Ovary (tissue), 9 donors: Measurements from ENCODE around the gene TOR1AIP1. TPM values are rescaled to one million over a fixed set of nuclear protein-coding genes. Genes with fewer than 3 reads are reported as not detected.

Experiments
- DNase-seq, 5 donors: peaks; one replicate each; pipeline ENCODE4 v3.0.0-alpha.2; 2019 to 2020
- H3K27ac ChIP-seq, 2 donors: fragments of 200-600 bp; one replicate each; pipeline versions ENCODE4 v1.5.1 to v1.8.0; 2019 to 2022
- H3K27me3 ChIP-seq: fragments of 200-600 bp; one replicate; pipeline ENCODE4 v1.8.0; 2022
- H3K36me3 ChIP-seq: fragments of 200-600 bp; sonication (generic); one replicate; pipeline ENCODE4 v1.5.1; 2019
- H3K4me1 ChIP-seq: one replicate; pipeline ENCODE4 v1.8.1; 2013; ENCODE audit warnings: mild to moderate bottlenecking, moderate library complexity; ENCODE audit not compliant: insufficient read depth
- H3K4me3 ChIP-seq: fragments of 200-600 bp; sonication (generic); one replicate; pipeline ENCODE4 v1.5.1; 2017
- H3K9me3 ChIP-seq, 2 donors: fragments of 200-600 bp in 1 of 2; sonication (generic) in 1 of 2; one replicate each; pipeline versions ENCODE4 v1.5.1 to v1.8.1; 2013 to 2019; ENCODE audit warnings: mild to moderate bottlenecking in 1 of 2, moderate library complexity in 1 of 2
- EP300 ChIP-seq: sonication (generic); formaldehyde crosslinking; IDR thresholded peaks from one replicate; pipeline ENCODE4 v1.6.1; 2017; ENCODE audit warnings: antibody characterized with exemption
- POLR2A ChIP-seq: fragments of 450-650 bp; IDR thresholded peaks from one replicate; pipeline ENCODE4 v1.6.1; 2017; ENCODE audit warnings: antibody characterized with exemption, mild to moderate bottlenecking, moderate library complexity
- WGBS, 3 donors: extraction: QIAGEN DNeasy Blood & Tissue Kit in 1 of 3; methylation state at CpG; one replicate each; pipeline versions ENCODE4 v1.1.5 to v1.1.7; 2013 to 2017; 5-methylcytosine and 5-hydroxymethylcytosine counted together
- intact Hi-C, 4 donors: fragments of 100-400 bp; cut with DNase I; formaldehyde crosslinking; loops; one replicate each; pipeline versions ENCODE4 v1.11.0 to v1.15.1; 2022 to 2023
- polyA plus RNA-seq, 2 donors: library from polyadenylated mRNA; stranded (reverse); fragments of 200-250 nt in 1 of 2; fragments of 350-450 nt in 1 of 2; fragmentation: Illumina TruSeq in 1 of 2; extraction: RNeasy Lipid Tissue Mini Kit (QIAGEN cat#74804) in 1 of 2; gene quantifications; one replicate each; pipeline ENCODE4 v1.2.3, GENCODE V29; 2013 to 2014
- total RNA-seq, 7 donors: library from RNA; depleted of rRNA in 2 of 7; stranded (reverse); fragments of >200 nt in 2 of 7; fragmentation: NEBNext Ultra II Directional in 3 of 7; extraction: Animal tissue kit (Norgen Biotek cat#: 25700) in 3 of 7; gene quantifications; one replicate each; pipeline versions ENCODE4 v1.1.0 to v1.2.4, GENCODE V29; 2016 to 2023
- TF ChIP-seq, protein P1 (sequence below), 3 donors: fragments of 450-650 bp in 2 of 3; fragments of 200-600 bp in 1 of 3; IDR thresholded peaks; one replicate each; pipeline versions ENCODE4 v1.5.1 to v1.8.0; 2016 to 2022; ENCODE audit warnings: antibody characterized with exemption in 3 of 3, mild to moderate bottlenecking in 1 of 3
- donor health status: DM: no; HTN: no; CAD: no; lungs with moderate emphysema.
- donor health status: DM: no; HTN: no; CAD: no.
- donor health status: Bipolar disorder and iron deficiency.
- donor health status: DM: yes; HTN: yes; CAD: no.
- donor health status: DM: no; HTN: no; CAD: no.
- donor health status: DM: yes; HTN: yes; CAD: no.

TOR1AIP1 gene
- total and polyA plus RNA-seq, 9 donors, result 46.2 to 93.5 (median 61.1) TPM

- peaks cover 7% of the 10 kb centered on the region for H3K4me1 ChIP-seq
- TF ChIP-seq POLR2A (no peak), EP300 (no peak)
- TF ChIP-seq, protein P1, sequence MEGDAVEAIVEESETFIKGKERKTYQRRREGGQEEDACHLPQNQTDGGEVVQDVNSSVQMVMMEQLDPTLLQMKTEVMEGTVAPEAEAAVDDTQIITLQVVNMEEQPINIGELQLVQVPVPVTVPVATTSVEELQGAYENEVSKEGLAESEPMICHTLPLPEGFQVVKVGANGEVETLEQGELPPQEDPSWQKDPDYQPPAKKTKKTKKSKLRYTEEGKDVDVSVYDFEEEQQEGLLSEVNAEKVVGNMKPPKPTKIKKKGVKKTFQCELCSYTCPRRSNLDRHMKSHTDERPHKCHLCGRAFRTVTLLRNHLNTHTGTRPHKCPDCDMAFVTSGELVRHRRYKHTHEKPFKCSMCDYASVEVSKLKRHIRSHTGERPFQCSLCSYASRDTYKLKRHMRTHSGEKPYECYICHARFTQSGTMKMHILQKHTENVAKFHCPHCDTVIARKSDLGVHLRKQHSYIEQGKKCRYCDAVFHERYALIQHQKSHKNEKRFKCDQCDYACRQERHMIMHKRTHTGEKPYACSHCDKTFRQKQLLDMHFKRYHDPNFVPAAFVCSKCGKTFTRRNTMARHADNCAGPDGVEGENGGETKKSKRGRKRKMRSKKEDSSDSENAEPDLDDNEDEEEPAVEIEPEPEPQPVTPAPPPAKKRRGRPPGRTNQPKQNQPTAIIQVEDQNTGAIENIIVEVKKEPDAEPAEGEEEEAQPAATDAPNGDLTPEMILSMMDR (IDR thresholded peaks at IDR 0.05), result no peak
- H3K27me3 ChIP-seq, result no peaks in the 10 kb centered on the region
- no peak for DNase-seq
- intact Hi-C loops, result loop anchor here in 2 of 4 donors (2.0 to 10.0 kb wide), 3 partner anchors 72 to 269 kb away; partner anchors contain the start of genes CEP350 (in 2 of the 2) and QSOX1 (in 1 of the 2)
- no peaks in the 10 kb centered on the region for H3K9me3 ChIP-seq
- H3K27ac ChIP-seq, result peak overlapping the region; percentile 58 to 97
- no peaks in the 10 kb centered on the region for H3K36me3 ChIP-seq
- H3K4me3 ChIP-seq, result peak overlapping the region; percentile 65
- 1% methylated on average over 15 to 26 of the region's 26 CpGs for WGBS, 3 donors
Measured at GRCh38 chr1:179883040-179883744, 1.1 kb downstream of the TOR1AIP1 start.

DNA sequence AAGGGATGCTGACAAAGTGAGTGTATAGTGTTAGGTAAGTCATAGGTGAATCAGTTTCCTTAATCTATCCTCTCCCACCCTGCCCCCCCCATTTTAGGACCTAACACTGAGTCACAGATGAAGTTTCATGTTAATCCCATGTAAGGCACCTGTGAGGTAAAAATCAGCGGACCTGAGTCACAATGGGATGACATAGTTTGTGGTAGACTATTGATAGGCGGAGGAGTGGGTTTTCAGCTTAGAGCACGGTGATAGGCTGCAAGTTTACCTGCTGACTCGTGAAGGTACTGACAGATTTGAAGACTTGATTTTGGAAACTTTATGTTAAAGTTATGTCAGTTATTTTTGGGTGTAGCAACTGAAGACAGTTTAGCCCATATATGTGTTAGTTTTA, 1.7 kb downstream of the TOR1AIP1 start:
- 25 to 30% (median 29%) methylated on average over 4 of the region's 4 CpGs for WGBS, 3 donors
- peaks cover 7% of the 10 kb centered on the region for H3K4me1 ChIP-seq
- TF ChIP-seq EP300 (no peak), POLR2A (no peak)
- TF ChIP-seq, protein P1 (IDR thresholded peaks at IDR 0.05), result no peak
- peak overlapping the region; percentile 65 for H3K4me3 ChIP-seq
- H3K27me3 ChIP-seq, result no peaks in the 10 kb centered on the region
- H3K27ac ChIP-seq, result no peak overlapping the region
- no peaks in the 10 kb centered on the region for H3K9me3 ChIP-seq
- intact Hi-C loops, result loop anchor here in 2 of 4 donors (2.0 to 10.0 kb wide), 3 partner anchors 71 to 269 kb away; partner anchors contain the start of genes CEP350 (in 2 of the 2) and QSOX1 (in 1 of the 2)
- no peaks in the 10 kb centered on the region for H3K36me3 ChIP-seq
- no peak for DNase-seq

GRCh38 chr1:179888071-179888470, 6.0 kb downstream of the TOR1AIP1 start:
- intact Hi-C loops, result loop anchor here in 1 of 4 donors (10.0 kb wide), 1 partner anchor 67 kb away; the partner anchor contains the start of gene CEP350
- 66 to 78% (median 68%) methylated on average over 2 of the region's 2 CpGs for WGBS, 3 donors
- no peaks in the 10 kb centered on the region for H3K36me3 ChIP-seq
- no peak for DNase-seq
- no peaks in the 10 kb centered on the region for H3K9me3 ChIP-seq
- peaks cover 8% of the 10 kb centered on the region for H3K4me1 ChIP-seq
- no peak overlapping the region for H3K4me3 ChIP-seq
- no peaks in the 10 kb centered on the region for H3K27me3 ChIP-seq
- H3K27ac ChIP-seq, result no peak overlapping the region
- no peak for TF ChIP-seq POLR2A
- TF ChIP-seq, protein P1 (IDR thresholded peaks at IDR 0.05), result no peak
- no peak for TF ChIP-seq EP300

DNA sequence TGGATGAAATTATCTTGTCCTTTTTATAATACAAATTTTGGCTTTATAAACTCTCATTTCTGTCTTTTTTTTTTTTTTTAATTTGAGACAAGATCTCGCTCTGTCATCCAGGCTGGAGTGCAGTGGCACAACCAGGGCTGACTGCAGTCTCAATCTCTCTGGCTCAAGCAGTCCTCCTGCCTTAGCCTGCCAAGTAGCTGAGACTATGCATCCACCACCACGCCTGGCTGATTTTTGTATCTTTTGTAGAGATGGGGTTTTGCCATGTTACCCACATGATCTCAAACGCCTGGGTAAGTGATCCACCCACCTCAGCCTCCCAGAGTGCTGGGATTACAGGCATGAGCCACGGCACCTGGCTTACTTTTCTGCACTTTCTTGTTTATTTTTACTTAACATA, 7.5 kb downstream of the TOR1AIP1 start:
- no peak for TF ChIP-seq POLR2A
- TF ChIP-seq, protein P1 (IDR thresholded peaks at IDR 0.05), result no peak
- no peak for TF ChIP-seq EP300
- 79 to 85% (median 84%) methylated on average over 4 of the region's 4 CpGs for WGBS, 3 donors
- H3K27ac ChIP-seq, result no peak overlapping the region
- H3K27me3 ChIP-seq, result no peaks in the 10 kb centered on the region
- H3K4me1 ChIP-seq, result peaks cover 4% of the 10 kb centered on the region
- H3K36me3 ChIP-seq, result no peaks in the 10 kb centered on the region
- H3K9me3 ChIP-seq, result no peaks in the 10 kb centered on the region
- H3K4me3 ChIP-seq, result no peak overlapping the region
- intact Hi-C loops, result loop anchor here in 1 of 4 donors (10.0 kb wide), 1 partner anchor 65 kb away; the partner anchor contains the start of gene CEP350
- no peak for DNase-seq
